Activated naive CD8-positive, alpha-beta T cell treated with anti-CD3 and anti-CD28 coated beads, Interleukin-2, amount 50 U/mL, for 16 hours (primary cell): Measurements from ENCODE around the gene ANKRD49.
"Not testable (repeated sequence)": the region's sequence is repeated elsewhere in the genome, so short reads cannot be mapped to it uniquely, and the experiment has no call there.

Experiments
- DNase-seq: peaks from one replicate; pipeline ENCODE4 v3.0.0-alpha.2; 2020; ENCODE audit warnings: low read depth, low spot score

ANKRD49 gene

GRCh38 chr11:94493281-94494125 is at the start of gene ANKRD49, which contains the start of gene MRE11:
ANKRD49 (plus strand) TSS chr11:94493984; CDS start chr11:94496694, 2,710 bp downstream.
MRE11 (minus strand) TSS chr11:94493844; CDS start chr11:94492801, 1,043 bp downstream.
- peak; percentile 90 for DNase-seq

DNA sequence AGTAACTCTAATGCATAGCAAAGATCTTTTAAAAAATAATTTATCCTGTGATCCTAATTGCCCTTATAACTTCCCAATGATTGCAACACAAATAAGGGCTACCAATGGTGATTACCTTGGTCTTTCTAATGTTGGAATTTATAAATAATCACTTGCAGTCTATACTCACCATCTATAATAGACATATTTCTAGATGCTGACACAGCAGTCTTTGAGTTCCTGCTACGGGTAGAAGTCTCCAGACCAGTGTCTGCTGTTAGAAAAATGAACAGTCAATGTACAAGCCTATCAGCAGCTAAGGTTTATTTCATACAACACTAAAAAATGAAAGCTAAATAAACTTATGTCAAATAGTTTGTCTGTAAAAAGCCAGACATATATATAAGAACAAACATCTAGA is 48.1 kb upstream of the ANKRD49 start:
- DNase-seq = no peak

- no peak for DNase-seq
These were observed 46.6 kb upstream of the ANKRD49 start for GRCh38 chr11:94447149-94447548.

DNA sequence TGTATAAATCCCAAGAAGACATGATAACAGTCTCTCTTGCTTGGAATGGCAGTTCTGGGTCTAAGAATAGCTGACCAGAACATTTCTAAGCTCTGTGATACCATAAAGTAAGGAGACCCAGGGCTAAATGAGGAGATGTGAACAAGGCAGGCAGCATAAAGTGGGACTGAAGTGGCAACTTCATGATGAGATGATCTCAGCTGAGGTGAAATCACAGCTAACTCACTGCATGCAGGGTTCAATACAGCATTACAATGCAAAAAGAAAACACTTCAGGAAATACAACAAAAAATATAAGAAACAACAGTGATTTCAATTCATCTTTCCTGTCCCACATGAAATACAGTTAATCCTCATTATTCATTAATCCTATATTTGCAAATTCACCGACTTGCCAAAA is 44.8 kb upstream of the ANKRD49 start:
- DNase-seq = no peak

DNA sequence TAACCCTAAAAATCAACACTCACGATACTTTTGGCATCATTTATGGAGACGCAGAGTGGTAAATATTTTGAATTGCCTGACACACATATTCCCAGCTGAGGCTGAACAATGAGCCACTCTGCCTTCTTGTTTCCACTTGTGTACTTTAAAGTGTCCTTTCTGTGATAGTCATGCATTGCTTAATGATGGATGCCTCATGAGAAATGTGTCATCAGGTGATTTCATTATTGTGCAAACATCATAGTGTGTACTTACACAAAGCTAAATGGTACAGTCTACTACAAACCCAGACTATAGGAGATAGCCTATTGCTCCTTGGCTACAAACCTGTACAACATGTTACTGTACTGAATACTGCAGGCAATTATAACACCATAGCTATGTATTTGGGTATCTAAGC is 44.3 kb upstream of the ANKRD49 start:
- no peak for DNase-seq

DNA sequence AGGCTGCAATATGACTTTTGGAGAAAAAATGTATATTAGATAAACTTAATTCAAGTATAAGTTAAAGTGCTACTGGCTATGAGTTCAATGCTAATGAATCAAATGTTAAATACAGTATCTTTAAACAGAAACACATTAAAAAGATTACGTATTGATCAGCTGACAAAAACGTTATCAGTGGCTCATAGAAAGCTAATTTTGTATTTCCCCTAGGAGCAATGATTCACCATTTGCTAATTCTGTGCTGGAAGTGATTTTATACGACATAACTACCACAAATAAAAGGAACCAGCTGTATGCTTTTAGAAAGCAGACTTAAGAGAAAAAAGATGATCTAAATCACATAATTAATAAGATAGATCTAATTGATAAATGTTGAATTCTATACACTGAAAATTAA is 43.7 kb upstream of the ANKRD49 start:
- no peak for DNase-seq

DNA sequence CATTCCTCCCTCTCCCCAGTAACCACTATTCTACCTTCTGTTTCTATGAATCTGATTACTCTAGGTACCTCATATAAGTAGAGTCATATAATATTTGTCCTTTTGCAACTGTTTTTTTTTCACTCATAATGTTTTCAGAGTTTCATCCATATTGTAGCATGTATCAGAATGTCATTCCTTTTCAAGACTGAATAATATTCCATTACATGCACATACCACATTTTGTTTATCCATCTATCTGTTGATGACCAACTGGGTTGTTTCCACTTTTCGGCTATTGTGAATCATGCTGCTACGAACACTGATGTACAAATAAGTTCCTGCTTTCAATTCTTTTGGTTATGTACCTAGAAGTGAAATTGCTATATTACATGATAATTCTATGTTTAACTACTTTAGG is 40.8 kb upstream of the ANKRD49 start:
- DNase-seq = no peak

- DNase-seq = no peak
These were observed 39.5 kb upstream of the ANKRD49 start for GRCh38 chr11:94454301-94454700.

- DNase-seq = no peak
These were observed 37.9 kb upstream of the ANKRD49 start for GRCh38 chr11:94455861-94456260.

DNA sequence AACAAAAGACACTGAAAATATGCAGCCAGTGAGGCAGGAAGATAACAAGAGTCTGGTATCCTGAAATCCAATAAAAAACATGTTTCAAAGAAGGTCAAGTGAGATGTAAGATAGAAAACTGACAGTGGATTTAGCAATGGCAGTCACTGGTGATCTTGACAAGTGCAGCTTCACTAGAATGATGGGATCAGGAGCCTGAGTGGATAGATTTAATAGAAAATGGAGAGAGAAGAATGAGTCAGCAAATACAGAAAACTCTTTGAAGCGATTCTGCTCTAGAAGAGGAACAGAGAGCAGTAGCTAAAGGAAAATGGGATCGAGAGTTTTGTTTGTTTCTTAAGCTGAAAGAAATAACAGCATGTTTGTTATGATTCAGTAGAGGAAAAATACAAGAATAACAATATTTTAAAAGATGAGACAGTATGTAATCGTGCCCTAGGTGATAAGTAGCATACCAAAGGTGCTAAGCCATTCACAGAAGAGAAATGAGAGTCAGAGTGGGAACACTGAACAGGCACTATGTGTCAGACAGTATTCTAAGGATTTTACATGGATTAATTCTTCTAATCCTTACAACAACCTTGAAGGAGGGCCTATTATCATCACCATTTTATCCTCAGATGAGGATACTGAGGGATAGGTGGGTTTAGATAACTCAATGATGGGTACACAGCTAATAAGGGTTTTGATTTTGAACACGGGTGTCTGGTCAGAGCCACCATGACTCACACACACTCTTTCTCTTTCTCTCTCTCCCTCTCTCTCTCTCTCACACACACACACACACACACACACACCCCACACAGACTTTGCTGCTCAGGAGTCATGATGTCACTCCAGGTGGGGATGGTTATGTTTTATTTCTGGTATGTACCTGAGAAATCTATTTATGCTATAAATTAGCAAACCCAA is 36.4 kb upstream of the ANKRD49 start:
- DNase-seq = no peak

DNA sequence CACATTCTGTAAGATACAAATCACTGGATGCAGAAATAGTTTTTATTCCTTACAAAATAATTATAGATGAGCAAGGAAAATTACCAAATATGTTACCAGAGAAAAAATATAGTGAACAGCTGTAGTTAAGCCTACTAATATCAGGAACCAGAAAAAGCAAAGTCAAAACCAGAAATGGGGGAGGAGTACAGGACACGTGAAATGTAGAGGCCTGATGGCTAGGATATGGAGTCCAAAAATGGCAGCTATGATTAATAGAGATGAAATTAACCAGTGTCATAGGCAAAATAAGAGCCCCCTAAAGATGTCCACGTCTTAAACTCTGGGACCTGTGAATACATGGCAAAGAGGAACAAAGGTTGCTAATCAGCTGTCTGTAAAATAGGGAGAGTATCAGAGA is 34.2 kb upstream of the ANKRD49 start:
- no peak for DNase-seq

DNA sequence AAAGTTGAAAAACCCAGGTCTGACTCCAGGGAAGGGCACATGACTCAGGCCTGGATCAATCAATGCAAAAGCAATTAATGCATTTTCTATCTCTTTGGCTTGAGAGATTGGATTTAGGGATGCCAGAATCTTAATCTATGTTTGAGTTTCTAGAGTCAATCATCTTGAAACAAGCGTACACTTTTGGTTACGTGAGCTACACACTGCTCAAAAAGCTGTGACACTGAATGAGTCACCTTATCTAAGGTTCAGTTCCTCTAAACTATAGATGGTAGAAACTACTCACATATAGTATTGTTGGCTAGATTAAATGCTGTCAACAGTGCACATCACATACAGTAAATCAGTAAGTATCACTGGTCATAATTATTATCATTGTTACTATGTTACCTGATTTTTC is 24.4 kb upstream of the ANKRD49 start:
- DNase-seq = no peak

DNA sequence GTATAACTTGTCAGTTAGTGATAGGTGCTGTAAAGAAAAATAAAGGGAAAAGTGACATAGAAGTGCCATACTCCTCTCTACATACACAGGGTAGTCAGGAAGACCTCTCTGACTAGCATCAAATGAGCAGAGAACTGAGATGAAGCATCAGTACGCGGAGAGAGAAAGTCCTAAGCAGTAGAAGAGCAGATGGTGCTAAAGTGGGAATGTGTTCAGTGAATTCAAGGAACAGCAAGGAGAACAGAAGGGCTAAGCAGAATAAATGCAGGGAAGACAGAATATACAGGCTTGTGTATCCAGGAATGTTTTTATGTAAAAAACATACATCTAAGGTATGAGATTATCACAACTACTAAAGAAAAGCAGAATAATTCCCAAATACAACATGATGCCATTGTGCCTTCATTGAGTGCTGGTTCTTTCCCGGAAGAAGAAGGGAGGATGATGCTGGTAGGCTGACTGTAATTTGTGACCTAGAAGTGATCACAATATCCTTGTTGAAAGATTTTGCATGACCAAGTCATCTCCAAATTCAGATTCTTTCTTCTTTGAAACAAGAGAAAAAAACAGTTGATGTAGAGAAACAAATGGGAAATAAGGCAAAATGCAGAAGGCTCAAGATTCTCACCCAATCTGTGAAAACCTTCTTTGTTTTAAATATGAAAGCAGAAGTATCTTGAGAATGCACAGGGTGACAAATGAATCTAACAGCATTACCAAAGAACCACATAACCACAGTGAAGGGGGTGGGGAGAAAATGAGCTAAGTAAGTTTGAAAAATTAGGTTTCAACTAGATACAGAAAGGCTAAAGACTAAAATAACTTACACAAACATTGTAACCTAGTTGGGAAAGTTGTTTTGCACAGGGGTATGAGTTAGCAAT is 20.6 kb upstream of the ANKRD49 start:
- no peak for DNase-seq

- DNase-seq = no peak
These were observed 16.2 kb upstream of the ANKRD49 start for GRCh38 chr11:94477624-94478023.

DNA sequence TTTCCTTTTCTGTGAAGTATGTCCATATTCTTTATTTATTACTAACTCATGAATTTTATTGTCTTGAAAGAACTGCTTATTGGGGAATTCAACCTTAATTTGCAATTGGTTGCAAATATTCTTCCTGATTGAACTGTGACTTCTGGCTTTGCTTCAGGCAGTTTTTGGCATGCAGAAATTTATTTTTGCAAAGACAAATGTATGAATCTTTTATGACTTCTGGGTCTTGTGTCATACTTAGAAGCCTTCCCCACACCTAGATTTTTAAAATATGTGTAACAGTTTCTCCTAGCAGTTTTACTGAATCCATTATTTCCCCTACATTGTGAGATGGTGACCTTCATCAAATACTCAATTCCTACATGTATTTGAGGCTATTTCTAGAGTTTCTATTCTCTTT is 12.4 kb upstream of the ANKRD49 start:
- DNase-seq = no peak

DNA sequence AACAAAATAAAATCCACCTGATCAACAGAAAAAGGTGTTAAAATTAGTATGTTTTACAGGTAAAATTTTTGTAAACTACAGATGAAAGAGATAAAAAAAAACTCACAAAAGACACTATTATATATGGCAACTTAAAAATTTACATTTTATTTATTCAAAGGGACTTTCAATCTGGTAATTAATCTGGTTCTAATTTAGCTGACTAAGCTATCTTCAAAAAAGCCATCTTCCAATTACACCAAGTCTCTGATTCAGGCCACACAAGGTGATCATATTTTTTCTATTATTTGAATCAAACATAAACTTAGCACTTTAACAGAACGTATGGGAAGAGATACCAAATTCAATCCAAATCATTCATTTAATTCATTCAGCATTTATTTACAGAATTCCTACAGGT is 7.7 kb upstream of the ANKRD49 start:
- DNase-seq = no peak

DNA sequence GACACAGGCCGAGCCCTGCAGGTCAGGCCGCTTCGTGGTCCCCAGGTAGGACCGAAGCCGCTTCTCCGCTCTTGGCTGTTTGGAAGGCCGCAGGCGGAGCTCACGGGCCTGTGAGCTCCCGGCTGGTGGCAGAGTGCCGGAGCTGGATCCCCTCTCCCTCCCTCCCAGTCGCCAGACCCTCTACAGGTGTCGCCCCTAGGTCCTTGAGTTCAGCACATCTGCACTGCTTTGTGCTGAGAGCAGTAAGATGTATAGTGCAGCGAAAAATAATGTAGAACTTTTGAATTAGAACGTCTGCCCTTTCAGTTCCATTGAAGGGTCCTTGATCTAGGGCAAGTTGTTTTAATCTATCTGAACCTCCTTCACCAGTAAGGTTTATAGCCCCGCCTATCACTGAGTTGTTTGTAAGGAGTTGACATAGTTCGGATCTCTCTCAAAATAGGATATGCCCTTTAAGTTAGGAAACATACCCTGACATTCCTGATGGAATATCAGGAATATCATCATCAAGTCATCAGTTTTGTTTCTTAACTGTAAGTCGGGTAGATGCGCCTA is 419 bp downstream of the ANKRD49 start:
- DNase-seq = no peak

DNA sequence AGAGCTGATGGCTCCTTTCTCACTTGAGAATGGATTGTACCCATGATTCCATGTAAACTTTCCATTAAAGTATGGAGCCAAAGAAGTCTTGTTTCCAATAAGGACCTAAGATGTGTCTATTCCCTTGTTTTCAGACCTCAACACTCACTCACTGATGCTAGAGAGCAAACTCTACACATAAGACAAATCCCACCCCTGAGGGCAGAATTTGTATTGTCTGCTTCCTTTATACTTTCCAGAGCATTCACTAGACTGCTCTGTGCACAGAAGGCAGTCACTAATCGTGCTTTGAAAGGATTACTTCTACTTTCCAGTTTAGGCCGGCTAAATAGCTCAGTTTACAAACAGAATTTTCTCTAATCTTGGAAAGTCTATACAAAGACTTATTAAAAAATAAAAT is 6.4 kb downstream of the ANKRD49 start:
- no peak for DNase-seq

- no peak for DNase-seq
These were observed 7.7 kb downstream of the ANKRD49 start for GRCh38 chr11:94501522-94501921.

- no peak for DNase-seq
These were observed 11.0 kb downstream of the ANKRD49 start for GRCh38 chr11:94504689-94505293.

- not testable (repeated sequence) for DNase-seq
These were observed 12.7 kb downstream of the ANKRD49 start for GRCh38 chr11:94506513-94506912.
